GM12878 (cell line): Measurements from ENCODE around the gene DNAJC5. TPM values are rescaled to one million over a fixed set of nuclear protein-coding genes. Genes with fewer than 3 reads are reported as not detected.

ENCODE experiments used
- CBX3 ChIP-seq: fragments of 200-600 bp; sonication (generic); IDR thresholded peaks from 2 replicates; pipeline ENCODE4 v1.6.1; 2016; ENCODE audit warnings: low read depth, borderline replicate concordance
- CHD1 ChIP-seq: IDR thresholded peaks from 2 replicates; pipeline ENCODE4 v1.6.1; 2012; ENCODE audit warnings: low read depth, low read length, improper control_type of control experiment
- EED ChIP-seq: sonication (generic); IDR thresholded peaks from 2 replicates; pipeline ENCODE4 v1.6.1; 2016; ENCODE audit warnings: antibody characterized with exemption, low read depth
- ETV6 ChIP-seq, 2 experiments: fragments of 450-650 bp in 1 of 2; IDR thresholded peaks in 1 of 2; conservative IDR thresholded peaks in 1 of 2; 2 replicates each; pipeline ENCODE4 v1.6.1; 2014; ENCODE audit warnings: antibody characterized with exemption in 1 of 2, borderline replicate concordance in 1 of 2, low read depth in 1 of 2, mild to moderate bottlenecking in 1 of 2, moderate library complexity in 1 of 2
- GABPA ChIP-seq: IDR thresholded peaks from 2 replicates; pipeline ENCODE4 v1.6.1; 2014; ENCODE audit warnings: antibody characterized with exemption, low read depth, mild to moderate bottlenecking, inconsistent platforms
- RB1 ChIP-seq: fragments of 450-650 bp; formaldehyde crosslinking; IDR thresholded peaks from 2 replicates; pipeline ENCODE4 v1.6.1; 2017; ENCODE audit warnings: mild to moderate bottlenecking, borderline replicate concordance
- TCF12 ChIP-seq: IDR thresholded peaks from 2 replicates; pipeline ENCODE4 v1.6.1; 2011; ENCODE audit warnings: low read depth, mild to moderate bottlenecking, low read length
- polyA plus RNA-seq, 11 experiments: library from polyadenylated mRNA; depleted of rRNA in 4 of 11; unstranded in 6 of 11; stranded (reverse) in 5 of 11; fragments of >200 nt; fragmentation: Nextera tagmentation in 4 of 11; fragmentation: Illumina TruSeq in 1 of 11; extraction: Ambion mirVana in 4 of 11; extraction: Trizol in 1 of 11; gene quantifications; 1 replicate in 1 of 11; 2 replicates in 10 of 11; pipeline versions ENCODE4 v1.2.1 to v1.2.3, GENCODE V29; 2011 to 2016; ENCODE audit warnings: inconsistent platforms in 2 of 11, missing spikeins in 2 of 11, low read depth in 1 of 11
- total RNA-seq, 4 experiments: library from RNA; depleted of rRNA in 3 of 4; stranded (reverse); fragments of >200 nt in 3 of 4; fragmentation: Illumina TruSeq in 1 of 4; extraction: Trizol in 1 of 4; gene quantifications; 2 replicates each; pipeline versions ENCODE4 v1.2.1 to v1.2.3, GENCODE V29; 2013 to 2021
- TF ChIP-seq, protein P1 (sequence below): fragments of 450-650 bp; IDR thresholded peaks from 2 replicates; pipeline ENCODE4 v1.6.1; 2016; ENCODE audit warnings: mild to moderate bottlenecking
- TF ChIP-seq, protein P2 (sequence below): fragments of 450-650 bp; conservative IDR thresholded peaks from 2 replicates; pipeline ENCODE4 v1.6.1; 2017; ENCODE audit warnings: mild to moderate bottlenecking, moderate library complexity

DNAJC5 gene
- total and polyA plus RNA-seq, 10 of the 15 experiments (the other 5 are each of a cell fraction or from before 2014, with no cell fraction given) = 0.69 to 36.8 (median 17.0) TPM

DNA sequence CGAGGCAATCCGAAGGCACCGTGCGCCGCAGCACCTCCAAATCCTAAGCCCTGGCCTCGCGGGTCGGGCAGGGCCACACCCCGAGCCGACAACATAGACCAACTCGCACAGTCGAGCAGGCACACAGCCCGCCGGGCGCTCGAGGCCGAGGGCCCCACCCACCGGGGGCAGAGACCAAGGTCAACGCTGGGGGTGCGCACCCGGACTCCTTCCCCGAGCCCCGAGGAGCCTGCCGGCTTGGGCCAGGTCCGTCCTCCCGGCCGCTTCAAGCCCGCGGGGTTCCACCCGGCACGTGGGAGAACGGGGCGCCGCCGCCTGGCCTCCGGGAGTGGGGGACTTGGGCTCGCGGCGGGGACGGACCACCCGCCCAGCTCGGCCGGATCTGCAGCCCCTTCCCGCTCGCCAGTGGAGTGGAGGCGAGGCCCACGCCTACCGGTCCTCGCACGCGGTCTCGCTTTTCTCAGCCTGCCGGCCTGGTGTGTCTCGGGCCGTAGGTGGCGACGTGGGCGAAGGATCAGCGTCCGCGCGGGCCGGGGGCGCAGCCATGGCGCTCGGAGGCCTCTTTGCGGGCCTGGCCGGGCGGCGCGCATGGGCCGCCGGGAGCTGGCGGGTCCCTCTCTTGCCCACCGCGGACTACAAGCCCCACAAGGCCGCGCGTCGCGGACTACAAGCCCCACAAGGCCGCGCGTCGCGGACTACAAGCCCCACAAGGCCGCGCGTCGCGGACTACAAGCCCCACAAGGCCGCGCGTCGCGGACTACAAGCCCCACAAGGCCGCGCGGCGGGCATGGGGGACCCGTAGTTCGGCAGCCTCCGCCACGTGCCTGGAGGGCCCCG is 61.1 kb downstream of the DNAJC5 start, which contains the start of gene UCKL1 (continued):
- no peak for TF ChIP-seq CBX3
- TF ChIP-seq, protein P1, sequence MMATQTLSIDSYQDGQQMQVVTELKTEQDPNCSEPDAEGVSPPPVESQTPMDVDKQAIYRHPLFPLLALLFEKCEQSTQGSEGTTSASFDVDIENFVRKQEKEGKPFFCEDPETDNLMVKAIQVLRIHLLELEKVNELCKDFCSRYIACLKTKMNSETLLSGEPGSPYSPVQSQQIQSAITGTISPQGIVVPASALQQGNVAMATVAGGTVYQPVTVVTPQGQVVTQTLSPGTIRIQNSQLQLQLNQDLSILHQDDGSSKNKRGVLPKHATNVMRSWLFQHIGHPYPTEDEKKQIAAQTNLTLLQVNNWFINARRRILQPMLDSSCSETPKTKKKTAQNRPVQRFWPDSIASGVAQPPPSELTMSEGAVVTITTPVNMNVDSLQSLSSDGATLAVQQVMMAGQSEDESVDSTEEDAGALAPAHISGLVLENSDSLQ = no peak
- no peak for TF ChIP-seq CHD1
- TF ChIP-seq RB1 = peak; percentile 74; the same call in 1 of the 2 replicates
- TF ChIP-seq, protein P2, sequence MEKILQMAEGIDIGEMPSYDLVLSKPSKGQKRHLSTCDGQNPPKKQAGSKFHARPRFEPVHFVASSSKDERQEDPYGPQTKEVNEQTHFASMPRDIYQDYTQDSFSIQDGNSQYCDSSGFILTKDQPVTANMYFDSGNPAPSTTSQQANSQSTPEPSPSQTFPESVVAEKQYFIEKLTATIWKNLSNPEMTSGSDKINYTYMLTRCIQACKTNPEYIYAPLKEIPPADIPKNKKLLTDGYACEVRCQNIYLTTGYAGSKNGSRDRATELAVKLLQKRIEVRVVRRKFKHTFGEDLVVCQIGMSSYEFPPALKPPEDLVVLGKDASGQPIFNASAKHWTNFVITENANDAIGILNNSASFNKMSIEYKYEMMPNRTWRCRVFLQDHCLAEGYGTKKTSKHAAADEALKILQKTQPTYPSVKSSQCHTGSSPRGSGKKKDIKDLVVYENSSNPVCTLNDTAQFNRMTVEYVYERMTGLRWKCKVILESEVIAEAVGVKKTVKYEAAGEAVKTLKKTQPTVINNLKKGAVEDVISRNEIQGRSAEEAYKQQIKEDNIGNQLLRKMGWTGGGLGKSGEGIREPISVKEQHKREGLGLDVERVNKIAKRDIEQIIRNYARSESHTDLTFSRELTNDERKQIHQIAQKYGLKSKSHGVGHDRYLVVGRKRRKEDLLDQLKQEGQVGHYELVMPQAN = peak; percentile 56
- no peak for TF ChIP-seq TCF12
- no peak for TF ChIP-seq GABPA
- TF ChIP-seq ETV6 (conservative IDR thresholded peaks at IDR 0.05 in 1 of 2, IDR thresholded peaks at IDR 0.05 in 1 of 2; ENCODE audit: borderline replicate concordance in 1 of 2, low read depth in 1 of 2) = no peak
- no peak for TF ChIP-seq EED
